Liver (tissue), 9 donors: Measurements from ENCODE around the gene HIPK2. TPM values are rescaled to one million over a fixed set of nuclear protein-coding genes. Genes with fewer than 3 reads are reported as not detected.

ENCODE experiments used
- DNase-seq: peaks from one replicate; pipeline ENCODE4 v3.0.0-alpha.2; 2017; ENCODE audit warnings: low spot score
- H3K27ac ChIP-seq, 2 donors: one replicate each; pipeline ENCODE4 v1.7.0; 2013; ENCODE audit warnings: inconsistent platforms in 2 of 2, low read length in 2 of 2, control low read depth in 1 of 2, low read depth in 1 of 2, mild to moderate bottlenecking in 1 of 2
- H3K27me3 ChIP-seq, 4 donors: one replicate each; pipeline versions ENCODE4 v1.6.1 to v1.7.0; 2013; ENCODE audit warnings: low read length in 3 of 4, inconsistent platforms in 1 of 4, mild to moderate bottlenecking in 1 of 4, moderate library complexity in 1 of 4; ENCODE audit not compliant: control insufficient read depth in 4 of 4, insufficient read depth in 4 of 4
- H3K36me3 ChIP-seq, 4 donors: one replicate each; pipeline versions ENCODE4 v1.6.1 to v1.7.0; 2013; ENCODE audit warnings: low read length in 3 of 4, mild to moderate bottlenecking in 3 of 4, low read depth in 1 of 4, moderate library complexity in 1 of 4; ENCODE audit not compliant: control insufficient read depth in 4 of 4, insufficient read depth in 3 of 4
- H3K4me1 ChIP-seq, 4 donors: one replicate each; pipeline versions ENCODE4 v1.6.1 to v1.7.0; 2013; ENCODE audit warnings: low read length in 3 of 4, mild to moderate bottlenecking in 3 of 4, moderate library complexity in 1 of 4; ENCODE audit not compliant: control insufficient read depth in 4 of 4, insufficient read depth in 4 of 4
- H3K4me3 ChIP-seq, 3 donors: one replicate each; pipeline versions ENCODE4 v1.6.1 to v1.7.0; 2013; ENCODE audit warnings: low read length in 3 of 3, control low read depth in 1 of 3, low read depth in 1 of 3, mild to moderate bottlenecking in 1 of 3
- H3K9ac ChIP-seq, 2 donors: one replicate each; pipeline ENCODE4 v1.7.0; 2013; ENCODE audit warnings: low read length in 2 of 2, mild to moderate bottlenecking in 2 of 2, moderate library complexity in 2 of 2, control low read depth in 1 of 2, low read depth in 1 of 2
- H3K9me3 ChIP-seq, 4 donors: one replicate each; pipeline versions ENCODE4 v1.6.1 to v1.7.0; 2013; ENCODE audit warnings: low read length in 3 of 4; ENCODE audit not compliant: control insufficient read depth in 4 of 4
- ATF3 ChIP-seq: IDR thresholded peaks from 2 replicates; pipeline ENCODE4 v1.6.1; 2016; ENCODE audit warnings: antibody characterized with exemption
- CTCF ChIP-seq: fragments of 150-350 bp; IDR thresholded peaks from 2 replicates; pipeline ENCODE4 v1.5.1; 2017; ENCODE audit warnings: improper control_type of control experiment, low read depth, low read length; ENCODE audit not compliant: missing input control
- EGR1 ChIP-seq, 2 donors: IDR thresholded peaks; 2 replicates each; pipeline ENCODE4 v1.6.1; 2016 to 2018; ENCODE audit warnings: antibody characterized with exemption in 2 of 2, low read depth in 2 of 2
- FOXA1 ChIP-seq: IDR thresholded peaks from 2 replicates; pipeline ENCODE4 v1.6.1; 2016; ENCODE audit warnings: antibody characterized with exemption
- FOXA2 ChIP-seq: IDR thresholded peaks from 2 replicates; pipeline ENCODE4 v1.6.1; 2016; ENCODE audit warnings: antibody characterized with exemption
- GABPA ChIP-seq, 2 donors: IDR thresholded peaks in 1 of 2; conservative IDR thresholded peaks in 1 of 2; 2 replicates each; pipeline ENCODE4 v1.6.1; 2016; ENCODE audit warnings: antibody characterized with exemption in 2 of 2, mild to moderate bottlenecking in 1 of 2, moderate library complexity in 1 of 2
- HNF4A ChIP-seq, 2 donors: conservative IDR thresholded peaks; 2 replicates each; pipeline ENCODE4 v1.6.1; 2016; ENCODE audit warnings: antibody characterized with exemption in 2 of 2, mild to moderate bottlenecking in 2 of 2
- HNF4G ChIP-seq: IDR thresholded peaks from 2 replicates; pipeline ENCODE4 v1.6.1; 2016; ENCODE audit warnings: antibody characterized with exemption
- JUND ChIP-seq, 2 donors: IDR thresholded peaks; 2 replicates each; pipeline ENCODE4 v1.6.1; 2016; ENCODE audit warnings: antibody characterized with exemption in 2 of 2
- MAX ChIP-seq: IDR thresholded peaks from 2 replicates; pipeline ENCODE4 v1.6.1; 2016; ENCODE audit warnings: antibody characterized with exemption
- NR2F2 ChIP-seq: IDR thresholded peaks from 2 replicates; pipeline ENCODE4 v1.6.1; 2016; ENCODE audit warnings: antibody characterized with exemption
- RAD21 ChIP-seq, 2 donors: IDR thresholded peaks; 2 replicates each; pipeline ENCODE4 v1.6.1; 2016; ENCODE audit warnings: antibody characterized with exemption in 2 of 2, mild to moderate bottlenecking in 2 of 2
- REST ChIP-seq: IDR thresholded peaks from 2 replicates; pipeline ENCODE4 v1.6.1; 2016; ENCODE audit warnings: antibody characterized with exemption, mild to moderate bottlenecking
- TAF1 ChIP-seq: conservative IDR thresholded peaks from 2 replicates; pipeline ENCODE4 v1.6.1; 2016; ENCODE audit warnings: antibody characterized with exemption, mild to moderate bottlenecking
- YY1 ChIP-seq: IDR thresholded peaks from 2 replicates; pipeline ENCODE4 v1.6.1; 2016; ENCODE audit warnings: antibody characterized with exemption, mild to moderate bottlenecking
- ZBTB33 ChIP-seq: IDR thresholded peaks from 2 replicates; pipeline ENCODE4 v1.6.1; 2016; ENCODE audit warnings: antibody characterized with exemption
- WGBS: extraction: QIAGEN DNeasy Blood & Tissue Kit; methylation state at CpG from one replicate; pipeline ENCODE4 v1.1.7; 2013; 5-methylcytosine and 5-hydroxymethylcytosine counted together
- polyA plus RNA-seq, 2 donors: library from polyadenylated mRNA; stranded (reverse) in 1 of 2; unstranded in 1 of 2; fragments of 200-250 nt in 1 of 2; fragments of >200 nt in 1 of 2; fragmentation: Nextera tagmentation in 1 of 2; extraction: Ambion mirVana in 1 of 2; gene quantifications; one replicate each; pipeline versions ENCODE4 v1.2.1 to v1.2.3, GENCODE V29; 2013 to 2015
- total RNA-seq, 2 donors: library from RNA; depleted of rRNA; stranded (reverse); fragments of >200 nt; gene quantifications; one replicate each; pipeline ENCODE4 v1.2.3, GENCODE V29; 2014
- donor health status: healthy.
- donor health status: healthy.
- donor health status: healthy.
- donor health status: healthy.
- donor health status: healthy.

The HIPK2 gene
- total and polyA plus RNA-seq, 4 donors, result 13.1 to 48.8 (median 16.6) TPM

GRCh38 chr7:139591550-139592195, 186.1 kb downstream of the HIPK2 start:
- WGBS, result 88% methylated on average over 3 of the region's 3 CpGs
- TF ChIP-seq EGR1 (IDR thresholded peaks at IDR 0.05; ENCODE audit: low read depth in 2 of 2) (no peak), NR2F2 (no peak), RAD21 (IDR thresholded peaks at IDR 0.05) (no peak), FOXA2 (no peak), YY1 (no peak), TAF1 (no peak), MAX (no peak), GABPA (IDR thresholded peaks at IDR 0.05 in 1 of 2, conservative IDR thresholded peaks at IDR 0.05 in 1 of 2) (no peak), CTCF (no peak), REST (no peak), ATF3 (no peak), HNF4G (no peak), HNF4A (conservative IDR thresholded peaks at IDR 0.05) (no peak), ZBTB33 (no peak), FOXA1 (no peak), JUND (IDR thresholded peaks at IDR 0.05) (no peak)
- no peak overlapping the region for H3K9ac ChIP-seq
- H3K27me3 ChIP-seq, result no peaks in the 10 kb centered on the region
- no peaks in the 10 kb centered on the region for H3K9me3 ChIP-seq
- no peak for DNase-seq
- H3K36me3 ChIP-seq, result peaks cover 12 to 80% (median 68%) of the 10 kb centered on the region in 4 donors
- H3K4me1 ChIP-seq, result no peaks in the 10 kb centered on the region
- H3K27ac ChIP-seq, result no peak overlapping the region
- no peak overlapping the region for H3K4me3 ChIP-seq
